Psoas muscle (tissue), 8 donors: ENCODE results near the gene SLC6A4. TPM values are rescaled to one million over a fixed set of nuclear protein-coding genes. Genes with fewer than 3 reads are reported as not detected.

Source experiments
- ATAC-seq, 4 donors: fragments of 200-7000 bp; cut with Tn5 transposase; one replicate each; pipeline ENCODE4 v1.9.1; 2020; ENCODE audit warnings: moderate library complexity in 3 of 4, mild to moderate bottlenecking in 2 of 4
- DNase-seq, 2 donors: peaks; one replicate each; pipeline ENCODE4 v3.0.0-alpha.2; 2020
- H3K27ac ChIP-seq: fragments of 200-600 bp; one replicate; pipeline ENCODE4 v1.8.0; 2022
- H3K27me3 ChIP-seq, 3 donors: fragments of 200-600 bp in 1 of 3; one replicate each; pipeline versions ENCODE4 v1.6.1 to v1.8.0; 2013 to 2022; ENCODE audit warnings: low read length in 2 of 3, mild to moderate bottlenecking in 2 of 3, moderate library complexity in 1 of 3; ENCODE audit not compliant: insufficient read depth in 3 of 3
- H3K36me3 ChIP-seq, 2 donors: fragments of 200-600 bp in 1 of 2; one replicate each; pipeline versions ENCODE4 v1.6.1 to v1.8.0; 2013 to 2022; ENCODE audit warnings: low read depth in 1 of 2, mild to moderate bottlenecking in 1 of 2, moderate library complexity in 1 of 2; ENCODE audit not compliant: insufficient read depth in 1 of 2
- H3K4me1 ChIP-seq: fragments of 200-600 bp; one replicate; pipeline ENCODE4 v1.8.0; 2022
- H3K4me3 ChIP-seq: fragments of 200-600 bp; one replicate; pipeline ENCODE4 v1.8.0; 2022; ENCODE audit warnings: mild to moderate bottlenecking
- H3K9me3 ChIP-seq: fragments of 200-600 bp; one replicate; pipeline ENCODE4 v1.8.0; 2022
- CTCF ChIP-seq: fragments of 200-600 bp; IDR thresholded peaks from one replicate; pipeline ENCODE4 v1.8.0; 2022; ENCODE audit warnings: antibody characterized with exemption
- WGBS, 3 donors: extraction: QIAGEN DNeasy Blood & Tissue Kit; methylation state at CpG; one replicate each; pipeline versions ENCODE4 v1.1.6 to v1.1.7; 2013; 5-methylcytosine and 5-hydroxymethylcytosine counted together
- intact Hi-C, 2 donors: fragments of 100-400 bp; cut with DNase I; formaldehyde crosslinking; loops; one replicate each; pipeline versions ENCODE4 v1.11.0 to v1.14.2; 2022
- polyA plus RNA-seq, 3 donors: library from polyadenylated mRNA; stranded (reverse); fragments of 200-250 nt; gene quantifications; one replicate each; pipeline ENCODE4 v1.2.3, GENCODE V29; 2013
- total RNA-seq, 4 donors: library from RNA; stranded (reverse); fragmentation: NEBNext Ultra II Directional in 2 of 4; extraction: Animal tissue kit (Norgen Biotek cat#: 25700) in 2 of 4; gene quantifications; one replicate each; pipeline versions ENCODE4 v1.2.1 to v1.2.4, GENCODE V29; 2021 to 2023
- donor health status: healthy with polysubstance abuse.
- donor health status: DM: no; HTN: no; CAD: no; lungs with moderate emphysema.
- donor health status: Bipolar disorder and iron deficiency.
- donor health status: healthy.
- donor health status: DM: yes; HTN: yes; CAD: no.
- donor health status: DM: no; HTN: no; CAD: no.
- donor health status: DM: no; HTN: no; CAD: no.
- donor health status: DM: yes; HTN: yes; CAD: no.

The SLC6A4 gene
- total and polyA plus RNA-seq, 7 donors, result 0.01 to 0.06 TPM; not detected in 5

- TF ChIP-seq CTCF, result no peak
- H3K4me3 ChIP-seq, result no peak overlapping the region
- ATAC-seq, result no peak
Observed at GRCh38 chr17:30199600-30199999, 35.9 kb downstream of the SLC6A4 start.

GRCh38 chr17:30197416-30197815 is 38.1 kb downstream of the SLC6A4 start:
- Histone ChIP-seq H3K27me3 (peaks cover 0 to 2% (median 0%) of the 10 kb centered on the region in 3 donors), H3K27ac (no peak overlapping the region), H3K4me3 (no peak overlapping the region), H3K9me3 (no peaks in the 10 kb centered on the region), H3K4me1 (no peaks in the 10 kb centered on the region), H3K36me3 (no peaks in the 10 kb centered on the region)
- intact Hi-C loops, result no loop called here
- DNase-seq (no peak), ATAC-seq (no peak)
- WGBS, 3 donors, result 80 to 83% (median 82%) methylated on average over 4 of the region's 4 CpGs
- TF ChIP-seq CTCF, result no peak

More at GRCh38 chr17:30199600-30199999, 35.9 kb downstream of the SLC6A4 start:
- Histone ChIP-seq H3K27ac (no peak overlapping the region), H3K36me3 (no peaks in the 10 kb centered on the region), H3K4me1 (no peaks in the 10 kb centered on the region), H3K9me3 (no peaks in the 10 kb centered on the region), H3K27me3 (peaks cover 0 to 2% (median 0%) of the 10 kb centered on the region in 3 donors)
- intact Hi-C loops, result no loop called here
- no peak for DNase-seq
- 75 to 85% (median 80%) methylated on average over 5 of the region's 5 CpGs for WGBS, 3 donors

GRCh38 chr17:30196504-30196903 is 39.0 kb downstream of the SLC6A4 start:
- WGBS, 3 donors, result 66 to 73% (median 67%) methylated on average over 3 of the region's 3 CpGs

GRCh38 chr17:30191072-30191471 is 44.4 kb downstream of the SLC6A4 start:
- WGBS, 3 donors, result 57 to 73% (median 71%) methylated on average over 2 of the region's 2 CpGs
- DNase-seq, result no peak
- intact Hi-C loops, result no loop called here
- Histone ChIP-seq H3K27me3 (peaks cover 0 to 2% (median 0%) of the 10 kb centered on the region in 3 donors), H3K36me3 (peaks cover 0 to 21% of the 10 kb centered on the region in 2 donors), H3K9me3 (no peaks in the 10 kb centered on the region), H3K4me1 (no peaks in the 10 kb centered on the region), H3K27ac (no peak overlapping the region), H3K4me3 (no peak overlapping the region)
- no peak for ATAC-seq
- TF ChIP-seq CTCF, result no peak

More at GRCh38 chr17:30196504-30196903, 39.0 kb downstream of the SLC6A4 start:
- H3K4me3 ChIP-seq, result no peak overlapping the region
- intact Hi-C loops, result no loop called here
- ATAC-seq (no peak), DNase-seq (no peak)
- no peaks in the 10 kb centered on the region for H3K9me3 ChIP-seq
- no peaks in the 10 kb centered on the region for H3K36me3 ChIP-seq
- H3K27me3 ChIP-seq, result peaks cover 0 to 2% (median 0%) of the 10 kb centered on the region in 3 donors
- H3K27ac ChIP-seq, result no peak overlapping the region
- no peaks in the 10 kb centered on the region for H3K4me1 ChIP-seq
- TF ChIP-seq CTCF, result no peak
